Measurements from ENCODE around the gene OTULIN. TPM values are rescaled to one million over a fixed set of nuclear protein-coding genes. Genes with fewer than 3 reads are reported as not detected.
A peak's percentile ranks its signal among the peaks of the same experiment; 100 is the strongest.

Gene OTULIN
- 33.0 TPM for total RNA-seq
- long read RNA-seq, full-length matches to known transcripts, result 13 of 23 reads
- long read RNA-seq, partial matches to known transcripts, result 1 of 23 reads
- long read RNA-seq, other reads (novel, unspliced or antisense), result 9 of 23 reads

DNA sequence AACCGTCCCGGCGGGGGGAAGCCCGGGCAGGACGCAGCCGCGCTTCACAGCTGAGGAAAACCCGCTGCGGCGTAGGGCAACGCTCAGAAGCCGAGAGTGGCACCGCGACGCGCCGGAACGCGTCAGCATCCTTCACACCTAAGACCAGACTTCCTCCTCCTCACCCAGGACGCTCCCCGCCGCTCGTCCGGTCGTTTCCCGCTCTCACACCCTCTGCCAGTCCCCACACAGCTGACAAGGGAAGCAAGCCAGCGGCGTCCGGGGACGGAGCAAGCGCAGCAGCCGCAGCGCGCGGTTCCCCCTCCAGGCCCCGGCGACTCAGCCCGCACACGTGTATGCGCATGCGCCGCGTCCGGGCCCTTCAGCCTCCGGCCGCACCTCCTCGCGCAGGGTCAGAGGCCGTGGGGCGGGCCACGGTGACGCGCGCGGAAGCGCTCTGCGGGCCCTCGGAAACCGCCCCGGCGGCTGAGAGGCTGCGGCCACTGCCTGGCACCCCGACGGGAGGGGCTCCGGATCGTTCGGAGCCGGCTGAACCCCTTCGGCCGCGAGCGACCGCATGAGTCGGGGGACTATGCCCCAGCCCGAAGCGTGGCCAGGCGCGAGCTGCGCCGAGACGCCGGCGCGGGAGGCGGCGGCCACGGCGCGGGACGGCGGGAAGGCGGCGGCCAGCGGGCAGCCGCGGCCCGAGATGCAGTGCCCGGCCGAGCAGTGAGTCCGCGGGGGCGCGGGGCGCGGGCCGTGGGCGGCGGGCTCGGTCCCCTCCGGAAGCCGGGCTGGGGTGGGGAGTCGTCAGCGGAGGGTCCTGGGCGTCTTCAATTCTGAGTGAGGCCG is at the start of gene OTULIN:
Gene OTULIN, plus strand, starts transcription at position 449 of the 831 bp plus-strand sequence. Its CDS starts 108 bp downstream, at position 557.
- Histone ChIP-seq H3K36me3 (no peaks in the 10 kb centered on the region), H3K27me3 (ENCODE audit: low read depth) (no peaks in the 10 kb centered on the region), H3K4me3 (peak within 1 kb of the TSS; percentile 84), H3K9me3 (no peaks in the 10 kb centered on the region), H3K27ac (peak within 1 kb of the TSS; percentile 96), H3K4me1 (peaks cover 48% of the 10 kb centered on the region)
- DNase-seq (peak; percentile 95), ATAC-seq (peak; percentile 97 to 98)
- TF ChIP-seq, protein P1, sequence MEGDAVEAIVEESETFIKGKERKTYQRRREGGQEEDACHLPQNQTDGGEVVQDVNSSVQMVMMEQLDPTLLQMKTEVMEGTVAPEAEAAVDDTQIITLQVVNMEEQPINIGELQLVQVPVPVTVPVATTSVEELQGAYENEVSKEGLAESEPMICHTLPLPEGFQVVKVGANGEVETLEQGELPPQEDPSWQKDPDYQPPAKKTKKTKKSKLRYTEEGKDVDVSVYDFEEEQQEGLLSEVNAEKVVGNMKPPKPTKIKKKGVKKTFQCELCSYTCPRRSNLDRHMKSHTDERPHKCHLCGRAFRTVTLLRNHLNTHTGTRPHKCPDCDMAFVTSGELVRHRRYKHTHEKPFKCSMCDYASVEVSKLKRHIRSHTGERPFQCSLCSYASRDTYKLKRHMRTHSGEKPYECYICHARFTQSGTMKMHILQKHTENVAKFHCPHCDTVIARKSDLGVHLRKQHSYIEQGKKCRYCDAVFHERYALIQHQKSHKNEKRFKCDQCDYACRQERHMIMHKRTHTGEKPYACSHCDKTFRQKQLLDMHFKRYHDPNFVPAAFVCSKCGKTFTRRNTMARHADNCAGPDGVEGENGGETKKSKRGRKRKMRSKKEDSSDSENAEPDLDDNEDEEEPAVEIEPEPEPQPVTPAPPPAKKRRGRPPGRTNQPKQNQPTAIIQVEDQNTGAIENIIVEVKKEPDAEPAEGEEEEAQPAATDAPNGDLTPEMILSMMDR (IDR thresholded peaks at IDR 0.05), result no peak
- intact Hi-C loops (cut with DNase I), result no loop called here

DNA sequence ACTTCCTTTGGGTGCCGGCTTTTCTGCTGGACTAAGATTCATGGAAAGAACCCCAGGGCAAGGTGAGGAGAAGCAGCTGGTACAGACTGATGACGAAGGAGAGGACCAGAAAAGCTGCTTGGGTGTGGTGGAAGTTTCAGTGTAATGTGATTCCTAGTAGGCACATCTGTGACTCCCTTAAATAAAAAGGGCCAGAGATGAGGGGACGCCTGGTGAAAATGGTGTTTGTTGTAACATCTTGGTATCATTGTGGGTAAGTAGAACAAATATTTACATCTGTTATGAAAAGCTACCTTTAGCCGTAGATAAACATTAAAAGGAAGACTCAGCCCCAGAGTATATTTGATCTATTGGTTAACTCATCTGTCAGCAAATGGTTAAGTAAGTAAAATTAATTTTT is 49.2 kb upstream of the OTULIN start:
- H3K4me1 ChIP-seq, result peaks cover 5% of the 10 kb centered on the region
- H3K4me3 ChIP-seq, result no peak overlapping the region
- H3K27ac ChIP-seq, result no peak overlapping the region
- ATAC-seq (no peak), DNase-seq (no peak)
- H3K27me3 ChIP-seq (ENCODE audit: low read depth), result no peaks in the 10 kb centered on the region
- H3K36me3 ChIP-seq, result peaks cover 48% of the 10 kb centered on the region
- TF ChIP-seq, protein P1 (IDR thresholded peaks at IDR 0.05), result no peak
- H3K9me3 ChIP-seq, result no peaks in the 10 kb centered on the region
- intact Hi-C loops (cut with DNase I), result no loop called here

- TF ChIP-seq, protein P1 (IDR thresholded peaks at IDR 0.05), result no peak
- intact Hi-C loops (cut with DNase I), result no loop called here
These were observed 47.1 kb upstream of the OTULIN start for GRCh38 chr5:14617441-14617840.

DNA sequence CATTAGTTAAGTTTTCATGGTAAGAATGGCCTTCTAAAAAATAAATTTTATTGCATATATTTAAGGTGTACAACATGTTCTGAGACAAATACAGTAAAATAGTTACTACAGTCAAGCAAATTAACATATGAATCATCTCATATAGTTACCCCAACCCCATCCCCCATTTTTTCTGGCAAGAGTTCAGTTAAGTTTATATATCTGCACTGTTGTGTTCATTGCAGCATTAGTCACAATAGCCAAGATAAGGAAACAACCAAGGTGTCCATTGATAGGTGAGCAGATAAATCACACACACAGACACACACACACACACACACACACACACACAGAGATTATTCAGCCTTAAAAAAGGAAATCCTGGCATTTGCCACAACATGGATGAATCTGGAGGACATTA is 37.2 kb upstream of the OTULIN start:
- no peak overlapping the region for H3K27ac ChIP-seq

More at GRCh38 chr5:14617441-14617840, 47.1 kb upstream of the OTULIN start:
- Histone ChIP-seq H3K4me3 (no peak overlapping the region), H3K36me3 (peaks cover 37% of the 10 kb centered on the region), H3K9me3 (no peaks in the 10 kb centered on the region), H3K4me1 (peaks cover 5% of the 10 kb centered on the region), H3K27me3 (ENCODE audit: low read depth) (no peaks in the 10 kb centered on the region), H3K27ac (no peak overlapping the region)
- ATAC-seq (no peak), DNase-seq (no peak)

DNA sequence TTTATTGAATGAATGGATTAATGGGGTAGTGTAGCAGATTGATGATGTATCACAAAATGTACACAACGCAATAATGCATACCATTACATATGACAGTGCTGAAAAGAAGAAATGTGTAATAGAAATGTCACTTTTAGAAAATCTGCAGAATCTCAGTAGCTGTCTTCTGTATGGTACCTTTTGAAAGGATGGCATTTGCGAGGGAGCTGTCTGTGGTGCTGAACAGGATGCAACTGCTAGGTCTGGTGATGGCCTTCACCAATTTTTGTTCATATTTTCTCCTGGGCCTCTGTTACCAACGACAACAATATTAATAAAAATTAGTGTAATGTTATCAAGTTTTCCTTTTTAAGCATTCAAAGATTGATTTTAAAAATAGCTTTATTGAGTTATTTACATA is 36.2 kb upstream of the OTULIN start:
- H3K27ac ChIP-seq, result no peak overlapping the region
- ATAC-seq, result peak; percentile 47 to 66
- H3K4me3 ChIP-seq, result no peak overlapping the region
- intact Hi-C loops (cut with DNase I), result no loop called here
- TF ChIP-seq, protein P1 (IDR thresholded peaks at IDR 0.05), result no peak
- no peak for DNase-seq
- H3K36me3 ChIP-seq, result no peaks in the 10 kb centered on the region
- H3K4me1 ChIP-seq, result no peaks in the 10 kb centered on the region
- no peaks in the 10 kb centered on the region for H3K27me3 ChIP-seq (ENCODE audit: low read depth)
- H3K9me3 ChIP-seq, result no peaks in the 10 kb centered on the region

More for the DNA sequence above, 37.2 kb upstream of the OTULIN start:
- H3K4me1 ChIP-seq, result no peaks in the 10 kb centered on the region
- DNase-seq (no peak), ATAC-seq (no peak)
- no peaks in the 10 kb centered on the region for H3K27me3 ChIP-seq (ENCODE audit: low read depth)
- no peak overlapping the region for H3K4me3 ChIP-seq
- no peaks in the 10 kb centered on the region for H3K9me3 ChIP-seq
- TF ChIP-seq, protein P1 (IDR thresholded peaks at IDR 0.05), result no peak
- intact Hi-C loops (cut with DNase I), result no loop called here
- H3K36me3 ChIP-seq, result no peaks in the 10 kb centered on the region

All from lower lobe of right lung (tissue), 2 donors.